ENCODE results near the gene FGFRL1. TPM values are rescaled to one million over a fixed set of nuclear protein-coding genes. Genes with fewer than 3 reads are reported as not detected.

Gene FGFRL1
- total RNA-seq, 1 experiment from 2014 or later, result 30.4 TPM

- Histone ChIP-seq H3K27ac (ENCODE audit: low read depth, low read length, poor library complexity, severe bottlenecking) (peak overlapping the region; percentile 66), H3K9me3 (ENCODE audit: low read depth, low read length, poor library complexity, severe bottlenecking) (no peaks in the 10 kb centered on the region), H3K36me3 (ENCODE audit: insufficient read depth, low read length, poor library complexity, severe bottlenecking) (no peaks in the 10 kb centered on the region), H3K4me3 (ENCODE audit: low read depth, low read length, poor library complexity, severe bottlenecking) (no peak overlapping the region), H3K27me3 (replicated peaks; ENCODE audit: insufficient read depth, low read depth, low read length, poor library complexity) (no peaks in the 10 kb centered on the region), H3K4me1 (ENCODE audit: insufficient read depth, low read length, poor library complexity, severe bottlenecking) (peaks cover 8% of the 10 kb centered on the region)
- BruUV-seq (replicated peaks), result no TSS peak
- ChIA-PET POLR2A (ENCODE audit: low non-redundant PET) (no interaction called here), CTCF (no interaction called here)
- intact Hi-C loops (cut with micrococcal nuclease; ENCODE audit: unreplicated experiment), result no loop called here
- no peak for DNase-seq (ENCODE audit: low spot score)
- TF ChIP-seq, protein P1, sequence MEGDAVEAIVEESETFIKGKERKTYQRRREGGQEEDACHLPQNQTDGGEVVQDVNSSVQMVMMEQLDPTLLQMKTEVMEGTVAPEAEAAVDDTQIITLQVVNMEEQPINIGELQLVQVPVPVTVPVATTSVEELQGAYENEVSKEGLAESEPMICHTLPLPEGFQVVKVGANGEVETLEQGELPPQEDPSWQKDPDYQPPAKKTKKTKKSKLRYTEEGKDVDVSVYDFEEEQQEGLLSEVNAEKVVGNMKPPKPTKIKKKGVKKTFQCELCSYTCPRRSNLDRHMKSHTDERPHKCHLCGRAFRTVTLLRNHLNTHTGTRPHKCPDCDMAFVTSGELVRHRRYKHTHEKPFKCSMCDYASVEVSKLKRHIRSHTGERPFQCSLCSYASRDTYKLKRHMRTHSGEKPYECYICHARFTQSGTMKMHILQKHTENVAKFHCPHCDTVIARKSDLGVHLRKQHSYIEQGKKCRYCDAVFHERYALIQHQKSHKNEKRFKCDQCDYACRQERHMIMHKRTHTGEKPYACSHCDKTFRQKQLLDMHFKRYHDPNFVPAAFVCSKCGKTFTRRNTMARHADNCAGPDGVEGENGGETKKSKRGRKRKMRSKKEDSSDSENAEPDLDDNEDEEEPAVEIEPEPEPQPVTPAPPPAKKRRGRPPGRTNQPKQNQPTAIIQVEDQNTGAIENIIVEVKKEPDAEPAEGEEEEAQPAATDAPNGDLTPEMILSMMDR (conservative IDR thresholded peaks at IDR 0.05; ENCODE audit: low read depth, low read length), result no peak
- no peak for TF ChIP-seq EZH2 (IDR thresholded peaks at IDR 0.05; ENCODE audit: borderline replicate concordance, low read depth, low read length, poor library complexity, severe bottlenecking)
Observed at GRCh38 chr4:978957-979701, 32.3 kb upstream of the FGFRL1 start.

GRCh38 chr4:982291-982690 lies 29.1 kb upstream of the FGFRL1 start:
- POLR2A ChIA-PET (ENCODE audit: low non-redundant PET), result no interaction called here
- no peak for TF ChIP-seq EZH2 (IDR thresholded peaks at IDR 0.05; ENCODE audit: borderline replicate concordance, low read depth, low read length, poor library complexity, severe bottlenecking)
- TF ChIP-seq, protein P1 (conservative IDR thresholded peaks at IDR 0.05; ENCODE audit: low read depth, low read length), result no peak

DNA sequence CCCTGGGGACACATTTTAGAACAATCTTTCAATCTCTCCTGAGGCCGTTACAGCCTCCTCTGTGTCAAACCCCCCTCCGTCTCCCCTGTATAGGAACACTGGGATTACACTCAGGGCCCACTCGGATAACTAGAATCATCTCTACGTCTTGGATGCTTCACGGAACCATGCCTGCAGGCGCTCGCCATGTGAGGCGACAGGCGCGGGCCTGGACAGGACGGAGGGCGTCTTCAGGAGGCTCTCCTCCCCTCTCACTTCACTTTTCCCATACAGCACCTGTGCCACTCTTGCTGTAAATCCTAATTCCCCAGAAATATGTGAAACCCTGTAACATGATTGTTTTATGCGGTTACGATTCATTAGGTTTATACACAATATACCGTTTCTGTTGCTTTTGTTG lies 28.6 kb upstream of the FGFRL1 start:
- ChIA-PET CTCF (no interaction called here), POLR2A (ENCODE audit: low non-redundant PET) (no interaction called here)
- Histone ChIP-seq H3K9me3 (ENCODE audit: low read depth, low read length, poor library complexity, severe bottlenecking) (no peaks in the 10 kb centered on the region), H3K27ac (ENCODE audit: low read depth, low read length, poor library complexity, severe bottlenecking) (no peak overlapping the region), H3K4me3 (ENCODE audit: low read depth, low read length, poor library complexity, severe bottlenecking) (no peak overlapping the region), H3K36me3 (ENCODE audit: insufficient read depth, low read length, poor library complexity, severe bottlenecking) (no peaks in the 10 kb centered on the region), H3K4me1 (ENCODE audit: insufficient read depth, low read length, poor library complexity, severe bottlenecking) (peaks cover 16% of the 10 kb centered on the region), H3K27me3 (replicated peaks; ENCODE audit: insufficient read depth, low read depth, low read length, poor library complexity) (no peaks in the 10 kb centered on the region)
- TF ChIP-seq, protein P1 (conservative IDR thresholded peaks at IDR 0.05; ENCODE audit: low read depth, low read length), result no peak
- TF ChIP-seq EZH2 (IDR thresholded peaks at IDR 0.05; ENCODE audit: borderline replicate concordance, low read depth, low read length, poor library complexity, severe bottlenecking), result no peak
- intact Hi-C loops (cut with micrococcal nuclease; ENCODE audit: unreplicated experiment), result loop anchor here (10.0 kb wide), 1 partner anchor 238 kb away; no protein-coding TSS in a partner anchor
- DNase-seq (ENCODE audit: low spot score), result no peak
- no TSS peak for BruUV-seq (replicated peaks)

More at GRCh38 chr4:982291-982690, 29.1 kb upstream of the FGFRL1 start:
- CTCF ChIA-PET, result no interaction called here
- DNase-seq (ENCODE audit: low spot score), result no peak
- Histone ChIP-seq H3K27ac (ENCODE audit: low read depth, low read length, poor library complexity, severe bottlenecking) (no peak overlapping the region), H3K9me3 (ENCODE audit: low read depth, low read length, poor library complexity, severe bottlenecking) (no peaks in the 10 kb centered on the region), H3K36me3 (ENCODE audit: insufficient read depth, low read length, poor library complexity, severe bottlenecking) (no peaks in the 10 kb centered on the region), H3K4me3 (ENCODE audit: low read depth, low read length, poor library complexity, severe bottlenecking) (no peak overlapping the region), H3K4me1 (ENCODE audit: insufficient read depth, low read length, poor library complexity, severe bottlenecking) (peaks cover 16% of the 10 kb centered on the region), H3K27me3 (replicated peaks; ENCODE audit: insufficient read depth, low read depth, low read length, poor library complexity) (no peaks in the 10 kb centered on the region)
- BruUV-seq (replicated peaks), result no TSS peak
- intact Hi-C loops (cut with micrococcal nuclease; ENCODE audit: unreplicated experiment), result loop anchor here (10.0 kb wide), 1 partner anchor 237 kb away; no protein-coding TSS in a partner anchor
